Measurements from ENCODE around the gene TEAD1.

Gene TEAD1

DNA sequence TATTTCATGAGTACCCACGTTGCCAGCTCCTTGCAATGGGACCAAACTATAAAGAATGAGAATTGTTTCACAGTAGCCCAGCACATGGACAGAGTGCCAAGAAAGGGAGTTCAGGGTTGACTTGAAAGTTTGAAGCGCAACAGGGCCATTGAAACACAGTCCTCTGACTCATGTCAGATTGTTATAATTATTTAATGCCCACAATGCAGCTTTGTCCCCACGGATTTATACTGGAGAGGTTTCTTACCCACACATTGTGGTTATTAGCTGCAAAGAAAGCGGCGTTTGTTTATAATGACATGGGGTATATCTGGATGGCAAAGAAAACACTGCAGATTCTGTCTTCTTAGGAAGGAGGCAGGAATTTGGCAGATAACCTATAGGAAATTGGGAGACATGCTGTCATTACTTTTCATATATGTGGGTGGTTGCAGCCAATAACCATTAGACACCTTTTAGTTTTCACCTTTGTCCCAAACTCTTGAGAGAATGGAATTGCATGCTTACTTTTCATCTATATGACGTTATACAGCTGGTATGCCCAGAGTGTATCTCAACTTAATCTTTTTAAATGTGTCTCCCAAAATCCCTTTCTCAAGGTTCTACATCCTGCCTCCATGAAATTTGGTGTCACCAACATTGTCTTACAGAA lies 143.6 kb downstream of the TEAD1 start:
- no peak for DNase-seq

DNA sequence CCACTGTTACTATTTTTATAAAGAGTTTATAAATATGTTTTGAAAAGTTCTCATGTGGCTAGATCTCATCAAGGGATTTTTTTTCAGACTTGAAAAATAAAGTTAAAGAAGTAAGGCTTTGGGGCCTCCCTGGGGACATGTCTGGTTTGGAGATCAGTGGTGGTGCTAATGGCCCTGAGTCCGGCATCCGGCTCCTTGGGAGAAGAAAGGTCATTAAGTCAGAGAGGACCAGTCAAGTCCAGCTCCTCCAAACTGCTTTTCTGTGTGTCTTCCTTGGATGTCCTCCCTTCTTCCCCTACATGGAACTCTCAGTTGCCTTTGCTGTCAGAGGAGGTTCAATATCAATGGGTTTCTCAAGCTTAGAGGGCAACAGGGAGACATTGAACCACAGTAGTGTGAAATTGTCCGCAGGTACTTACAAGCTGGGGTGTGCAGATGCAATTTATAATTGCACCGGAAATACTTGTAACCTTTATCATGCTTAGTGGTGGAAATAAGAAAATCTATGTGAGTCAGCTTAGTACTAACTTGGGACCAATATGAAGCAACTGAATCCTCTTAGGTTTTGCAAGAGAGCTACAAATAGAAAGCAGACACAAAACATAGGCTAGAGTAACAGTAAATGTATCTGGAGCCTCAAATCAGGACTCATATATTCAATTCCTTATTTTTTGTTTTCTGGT lies 144.3 kb downstream of the TEAD1 start:
- no peak for DNase-seq

DNA sequence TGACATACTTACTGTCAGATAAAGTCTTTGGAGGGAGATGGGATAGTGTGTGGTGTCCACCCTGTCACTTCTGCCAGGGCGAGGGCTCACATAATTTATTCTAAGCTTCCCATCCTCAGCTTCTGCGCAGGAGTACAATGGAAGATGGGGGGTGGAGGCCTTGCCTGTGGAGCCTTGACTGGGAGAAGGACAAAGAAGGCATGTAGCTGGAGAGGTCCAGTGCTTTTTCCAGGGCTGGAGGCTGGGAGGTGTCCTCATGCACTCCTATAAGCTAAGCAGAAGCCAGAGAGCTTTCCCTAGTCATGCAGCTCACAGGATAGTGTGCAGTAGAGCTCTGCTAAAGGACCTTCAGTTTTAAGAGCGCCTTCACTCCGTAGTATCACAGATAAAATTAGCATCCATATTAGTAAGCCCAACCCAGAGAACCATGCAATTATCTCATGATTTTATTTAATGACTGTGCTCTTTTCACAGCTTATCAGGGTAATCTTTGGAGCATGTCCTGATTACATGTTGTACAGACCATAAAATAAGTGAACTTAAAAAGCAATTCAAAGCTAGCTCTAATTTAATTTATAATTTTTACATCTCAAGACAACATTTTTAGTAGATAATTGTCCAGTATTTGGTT lies 148.3 kb downstream of the TEAD1 start:
- DNase-seq = no peak

DNA sequence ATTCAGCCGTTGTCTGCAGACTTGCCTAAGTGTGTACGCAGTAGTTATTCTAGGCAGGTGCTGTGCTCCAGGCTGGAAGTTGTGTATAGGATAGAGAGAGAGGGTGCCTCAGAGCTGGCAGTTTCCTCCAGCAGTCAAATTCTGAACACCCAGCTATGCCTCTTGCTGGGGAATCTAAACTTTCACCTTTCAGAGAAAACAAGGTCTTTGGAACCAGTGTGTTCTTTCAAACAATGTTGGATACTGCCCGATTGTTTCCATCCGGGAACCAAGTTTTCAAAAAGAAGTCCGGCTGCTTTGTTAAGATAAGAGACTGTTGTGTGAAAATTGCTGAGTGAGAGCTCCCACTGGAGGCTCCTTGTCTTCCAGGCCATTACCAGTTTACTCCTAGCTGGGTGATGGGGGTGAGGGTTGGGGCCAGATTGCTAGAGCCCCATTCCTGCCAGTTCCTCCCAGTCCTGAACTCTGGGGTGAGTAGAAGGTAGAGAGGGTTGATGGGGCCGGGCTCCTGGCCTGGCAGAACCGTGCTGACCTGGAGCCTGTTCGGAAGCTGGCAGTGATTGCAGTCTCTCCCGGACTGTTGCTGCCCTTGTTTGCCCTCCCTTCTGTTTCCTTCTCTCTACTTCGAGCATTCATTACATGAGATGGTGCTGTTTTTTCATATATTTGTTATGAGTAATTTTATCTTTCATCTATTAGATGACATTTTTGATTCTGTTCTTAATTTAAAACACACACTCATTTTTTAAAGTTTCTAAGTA lies 150.2 kb downstream of the TEAD1 start:
- DNase-seq = no peak

DNA sequence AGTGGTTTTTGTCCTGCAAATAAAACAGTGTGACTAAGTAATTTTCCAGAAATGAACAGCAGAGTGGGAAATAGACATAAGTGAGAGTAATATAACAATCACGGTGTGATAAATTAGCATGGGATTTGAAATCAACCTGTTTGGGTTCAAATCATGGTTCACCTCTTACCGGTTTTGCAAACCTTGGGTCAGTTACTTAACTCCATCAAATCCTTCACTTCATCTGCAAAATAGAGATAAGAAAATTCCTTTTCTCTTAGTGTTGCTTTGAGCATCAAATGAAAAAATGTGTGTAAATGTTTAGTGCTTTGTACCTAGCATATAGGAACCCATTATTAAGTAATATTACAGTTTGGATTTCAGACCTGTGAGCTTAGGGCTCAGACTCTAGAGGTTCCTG lies 152.2 kb downstream of the TEAD1 start:
- DNase-seq = no peak

DNA sequence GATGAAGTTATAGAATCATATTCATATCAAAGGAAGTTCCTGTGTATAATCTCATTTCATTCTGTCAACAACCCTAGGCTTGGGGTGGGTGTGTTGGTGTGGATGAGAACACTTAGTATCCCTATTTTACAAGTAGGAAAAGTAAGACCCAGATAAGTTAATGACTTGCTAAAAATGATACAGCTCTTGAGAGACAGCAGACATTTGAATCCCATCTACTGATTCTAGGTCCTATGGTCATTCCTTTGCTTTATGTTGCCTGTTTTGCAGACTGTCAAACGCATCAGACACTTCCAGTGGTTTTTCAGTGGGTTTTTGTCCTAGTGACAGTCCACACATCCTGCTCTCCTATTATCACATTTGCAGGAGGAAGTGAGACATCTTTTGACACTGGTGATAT lies 153.1 kb downstream of the TEAD1 start:
- no peak for DNase-seq

DNA sequence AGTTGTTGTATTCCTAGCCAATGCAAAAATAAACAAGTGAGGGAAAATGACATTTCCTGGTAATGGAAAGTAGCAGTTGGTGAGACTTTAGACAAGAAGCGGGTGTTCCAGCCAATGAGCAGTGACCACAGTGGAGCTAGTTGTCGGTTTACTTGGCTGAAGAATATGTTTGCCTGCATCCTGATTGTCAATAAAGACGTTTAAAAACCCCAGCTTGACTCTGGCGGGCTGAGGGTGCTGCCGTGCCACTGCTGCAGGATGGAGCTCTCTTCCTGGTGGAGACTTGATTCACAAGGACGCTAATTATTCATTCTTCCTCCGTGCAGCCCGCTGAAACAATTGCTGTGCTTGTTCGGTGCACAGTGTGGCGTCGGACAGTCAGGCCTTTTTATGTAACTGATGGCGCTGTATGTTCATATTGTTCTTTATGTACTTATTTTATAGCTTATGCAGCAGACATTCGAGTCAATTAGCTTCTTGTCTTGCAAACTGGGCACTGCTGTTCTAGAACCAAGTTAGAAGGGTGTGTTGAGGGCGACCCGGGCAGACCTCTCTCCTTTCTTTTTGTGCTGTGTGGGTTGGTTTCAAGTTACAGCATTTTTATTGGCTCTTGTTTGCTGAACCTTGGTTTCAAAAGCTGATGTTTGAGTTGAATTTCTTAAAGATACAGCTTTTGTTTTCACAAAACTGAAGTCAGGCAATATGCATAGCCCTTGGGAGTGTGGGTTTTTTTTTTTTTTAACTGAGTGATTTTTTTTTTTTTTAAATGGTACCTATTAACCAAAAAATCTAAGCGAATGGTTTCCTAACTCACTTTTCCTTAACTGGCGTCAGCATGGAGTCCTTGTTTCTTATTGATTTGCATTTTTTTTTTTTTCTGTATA lies 153.9 kb downstream of the TEAD1 start:
- DNase-seq = no peak

DNA sequence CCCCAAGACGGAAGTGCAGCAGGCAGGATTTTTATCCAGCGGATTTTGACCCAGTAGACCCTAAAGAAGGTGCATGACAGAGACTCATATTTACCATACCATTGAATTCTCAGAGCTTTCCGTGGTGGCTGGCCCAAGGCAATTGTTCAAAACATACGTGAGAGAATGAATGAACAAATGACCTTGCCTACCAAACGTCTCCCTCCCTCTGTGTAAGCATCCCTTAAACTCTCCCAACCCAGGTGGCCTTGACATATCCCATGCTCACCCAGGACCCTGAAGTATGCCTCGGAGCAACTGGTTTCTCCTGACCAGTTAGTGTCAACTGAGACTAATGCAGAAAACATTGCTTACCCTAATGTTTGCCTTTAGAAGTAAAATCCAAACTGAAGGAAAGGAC lies 154.9 kb downstream of the TEAD1 start:
- no peak for DNase-seq

DNA sequence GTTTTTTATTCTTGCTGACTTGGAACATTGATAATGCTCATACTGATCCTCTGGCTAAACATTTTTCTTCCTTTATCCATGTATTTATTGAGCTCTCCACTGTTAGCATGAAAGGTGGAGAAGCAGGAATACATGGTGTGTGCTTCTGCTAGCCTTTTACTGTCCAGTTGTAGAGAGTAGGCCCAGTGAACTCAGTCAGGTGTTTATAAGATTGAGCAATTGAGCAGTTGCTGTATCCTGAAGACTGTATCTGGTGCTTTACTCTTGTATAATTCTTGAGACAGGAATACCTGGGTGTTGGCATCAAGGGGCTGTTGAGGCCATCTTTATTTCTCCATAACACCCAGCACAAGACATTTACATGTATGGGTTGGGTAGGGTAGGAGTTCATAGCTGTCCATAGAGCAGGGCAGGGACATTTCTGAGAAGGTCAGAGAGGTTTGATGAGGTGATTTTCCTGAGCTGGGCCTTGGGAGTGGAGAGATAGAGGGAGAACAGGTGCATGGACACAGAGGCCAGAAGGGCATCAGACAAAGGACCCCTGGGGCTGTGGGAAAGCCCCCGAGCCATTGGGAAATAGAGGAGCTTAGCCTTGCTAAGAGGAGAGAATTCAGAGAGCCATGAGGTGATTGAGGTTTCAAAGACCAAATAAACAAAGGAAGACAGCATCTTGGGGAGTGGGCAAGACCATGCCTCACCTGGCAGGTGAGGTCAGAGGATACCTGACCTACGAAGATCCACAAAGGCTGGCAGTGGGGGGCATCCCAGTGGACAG lies 155.5 kb downstream of the TEAD1 start:
- DNase-seq = no peak

DNA sequence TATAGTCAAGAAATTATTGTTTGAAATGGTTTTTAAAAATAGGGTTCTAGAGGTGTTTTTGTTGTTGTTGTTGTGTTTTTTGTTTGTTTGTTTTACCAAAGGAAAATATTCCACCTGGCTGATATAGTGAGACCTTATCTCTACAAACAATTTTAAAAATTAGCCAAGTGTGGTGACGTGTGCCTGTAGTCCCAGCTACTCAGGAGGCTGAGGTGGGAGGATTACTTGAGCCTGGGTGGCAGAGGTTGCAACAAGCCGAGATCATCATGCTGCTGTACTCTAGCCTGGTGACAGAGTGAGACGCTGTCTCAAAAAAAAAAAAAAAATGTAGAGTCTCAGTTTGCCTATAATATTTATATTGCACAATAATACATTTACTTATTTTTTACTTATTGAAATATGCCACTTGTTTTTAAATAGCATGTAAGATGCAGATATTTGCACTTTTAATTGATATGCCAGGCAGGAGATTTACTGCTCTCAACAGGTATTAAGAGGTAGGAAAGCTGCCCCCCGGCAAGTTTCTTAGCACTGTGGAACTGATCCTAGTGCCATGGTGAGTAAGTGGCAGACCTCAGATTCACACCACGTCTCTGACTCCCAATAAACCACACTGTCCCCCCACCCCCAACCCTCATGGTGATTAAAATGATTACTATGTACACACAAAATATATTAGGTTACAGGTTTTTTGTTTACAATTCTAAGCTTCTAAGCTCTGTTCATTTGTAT lies 157.4 kb downstream of the TEAD1 start:
- DNase-seq = no peak

DNA sequence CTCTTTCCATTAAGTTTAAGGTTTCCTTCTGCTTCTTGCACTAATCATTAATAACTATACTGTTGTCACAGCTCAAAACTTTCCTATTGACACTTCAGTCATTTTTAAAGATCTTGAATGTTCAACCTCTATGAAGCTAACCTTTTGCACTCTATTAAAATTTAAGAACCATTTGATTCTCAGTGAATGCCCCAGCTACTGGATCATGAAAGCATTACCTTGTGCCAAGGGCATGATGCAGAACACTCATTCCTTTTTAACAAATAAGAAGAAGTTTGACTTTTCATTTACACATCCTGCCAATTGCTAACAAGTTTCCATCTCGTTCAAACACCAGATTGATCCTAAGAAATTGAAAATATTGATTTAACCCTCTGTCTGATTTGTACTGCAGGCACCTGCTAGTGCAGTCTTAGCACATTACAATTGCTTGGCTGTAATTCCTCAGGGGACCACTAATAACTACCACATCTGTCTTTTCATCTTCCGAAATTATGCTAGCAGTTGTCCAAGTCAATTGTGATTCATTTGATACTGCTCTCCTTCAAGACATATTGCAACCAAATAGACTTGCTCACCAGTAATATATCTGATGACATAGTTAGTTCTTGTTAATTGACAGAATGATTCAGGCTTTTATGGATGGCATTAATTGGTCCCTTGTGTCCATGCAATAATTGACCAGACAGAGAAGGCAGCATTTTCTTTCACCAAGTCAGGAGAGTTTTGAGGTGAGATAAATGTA lies 158.4 kb downstream of the TEAD1 start:
- DNase-seq = no peak

DNA sequence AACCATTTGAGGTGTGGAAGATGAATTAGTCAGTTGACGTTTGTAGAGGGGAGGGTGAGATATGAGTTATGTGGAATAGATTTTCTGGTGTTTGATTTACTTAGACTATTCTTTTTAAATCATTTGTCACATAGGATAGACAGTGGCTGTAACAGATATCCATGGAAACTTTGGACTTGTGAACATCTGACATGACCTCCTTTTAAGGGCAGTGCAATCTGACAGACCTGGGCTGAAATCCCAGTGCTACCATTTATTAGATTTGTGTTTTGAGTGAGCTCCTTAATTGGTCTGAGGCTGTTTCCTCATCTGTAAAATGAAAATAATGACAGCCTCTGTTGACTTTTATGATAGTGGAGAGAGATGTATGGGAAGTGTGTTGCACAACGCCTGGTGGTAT lies 159.9 kb downstream of the TEAD1 start:
- no peak for DNase-seq

DNA sequence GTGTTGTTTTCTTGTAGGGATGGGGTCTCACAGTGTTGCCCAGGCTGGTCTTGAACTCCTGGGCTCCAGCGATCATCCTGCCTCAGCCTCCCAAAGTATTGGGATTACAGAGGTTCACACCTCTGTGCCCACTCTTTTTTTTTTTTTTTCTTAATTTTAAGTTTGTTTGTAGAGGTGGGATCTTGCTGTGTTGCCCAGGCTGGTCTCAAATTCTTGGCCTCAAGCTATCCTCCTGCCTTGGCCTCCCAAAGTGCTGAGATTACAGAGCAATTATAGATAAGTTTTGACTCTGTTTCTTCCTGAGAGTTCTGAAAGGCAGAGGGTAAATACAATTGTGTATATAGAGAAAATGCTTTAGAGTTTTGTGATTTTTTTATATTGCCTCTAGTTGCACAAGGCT lies 160.4 kb downstream of the TEAD1 start:
- no peak for DNase-seq

DNA sequence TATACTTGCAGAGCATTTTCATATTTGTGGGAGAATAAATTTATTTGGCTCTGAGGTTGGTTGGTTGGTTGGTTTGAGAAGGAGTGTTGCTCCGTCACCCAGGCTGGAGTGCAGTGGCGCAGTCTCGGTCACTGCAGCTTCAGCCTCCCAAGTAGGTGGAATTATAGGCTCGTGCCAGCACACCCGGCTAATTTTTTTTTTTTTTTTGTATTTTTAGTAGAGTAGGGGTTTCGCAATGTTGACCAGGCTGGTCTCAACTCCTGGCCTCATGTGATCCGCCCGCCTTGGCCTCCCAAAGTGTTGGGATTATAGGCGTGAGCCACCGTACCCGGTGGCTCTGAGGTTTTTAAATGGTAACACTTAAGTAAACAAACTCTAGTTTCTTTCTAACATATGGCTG lies 161.1 kb downstream of the TEAD1 start:
- DNase-seq = no peak

DNA sequence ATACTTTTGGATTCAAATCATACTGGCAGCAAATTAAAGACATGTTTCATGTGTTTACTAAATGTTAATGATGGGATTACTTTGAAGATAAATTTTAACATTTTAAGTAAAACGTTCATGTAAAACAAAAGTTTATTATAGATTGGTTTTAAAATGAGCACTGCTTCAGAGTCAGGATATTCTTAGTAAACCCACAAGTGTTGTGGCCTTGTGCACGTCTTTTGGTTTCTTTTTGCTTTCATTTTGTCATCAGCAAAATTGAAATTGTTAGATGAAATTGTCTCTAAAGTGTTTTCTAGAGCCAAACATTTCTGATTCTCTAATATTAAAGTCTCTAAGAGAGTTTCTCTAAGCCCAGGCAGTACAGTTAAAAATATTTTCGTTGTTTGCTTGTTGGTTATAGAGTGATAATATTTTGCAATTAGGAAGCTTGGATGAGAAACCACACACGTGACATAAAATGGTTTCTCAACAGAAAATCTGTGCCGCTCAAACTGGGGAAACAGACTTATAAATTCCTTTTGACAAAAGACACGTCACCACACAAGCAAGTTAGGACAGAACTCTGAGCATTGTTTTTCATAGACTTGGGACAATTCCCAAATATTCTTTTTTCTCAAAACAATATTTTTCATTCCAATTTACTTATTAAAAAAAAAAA lies 164.4 kb downstream of the TEAD1 start:
- DNase-seq = no peak

DNA sequence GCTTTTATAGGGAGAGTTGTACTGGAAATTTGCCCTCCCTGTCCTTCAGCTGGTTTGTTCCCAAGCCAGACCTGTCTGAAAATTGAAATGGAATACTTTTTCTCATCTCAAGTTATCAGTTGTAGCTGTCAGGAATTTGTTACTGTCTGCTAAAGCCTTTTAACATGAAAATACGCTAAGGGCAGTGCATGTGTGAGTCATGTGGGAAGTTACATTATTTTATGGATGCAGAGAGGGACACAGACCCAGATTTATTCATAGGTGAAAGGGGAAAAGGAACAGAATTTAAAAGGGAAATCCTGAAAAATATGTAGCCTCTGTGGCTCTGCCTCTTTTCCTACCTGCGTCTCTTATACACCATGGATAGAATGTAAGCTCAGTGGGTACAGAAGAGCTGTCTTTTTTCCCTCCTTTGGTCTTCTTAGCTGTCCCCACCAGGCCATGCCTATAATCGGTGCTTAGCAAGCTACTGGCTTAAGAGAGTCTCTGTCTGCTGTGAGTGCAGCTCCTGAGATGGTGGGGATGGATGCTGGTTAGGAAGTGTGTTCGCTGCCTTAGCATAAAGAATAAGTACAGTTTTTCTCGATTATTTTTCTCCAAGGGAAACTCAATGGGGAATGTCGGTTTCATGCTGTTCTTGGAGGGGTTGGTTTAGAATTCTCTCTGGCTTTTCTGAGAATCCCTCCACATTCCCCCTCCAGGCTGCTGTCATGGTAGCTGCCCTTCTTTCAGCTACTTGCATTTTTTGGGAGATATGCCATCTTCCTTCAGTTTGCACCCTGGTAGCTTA lies 166.8 kb downstream of the TEAD1 start:
- DNase-seq = no peak

DNA sequence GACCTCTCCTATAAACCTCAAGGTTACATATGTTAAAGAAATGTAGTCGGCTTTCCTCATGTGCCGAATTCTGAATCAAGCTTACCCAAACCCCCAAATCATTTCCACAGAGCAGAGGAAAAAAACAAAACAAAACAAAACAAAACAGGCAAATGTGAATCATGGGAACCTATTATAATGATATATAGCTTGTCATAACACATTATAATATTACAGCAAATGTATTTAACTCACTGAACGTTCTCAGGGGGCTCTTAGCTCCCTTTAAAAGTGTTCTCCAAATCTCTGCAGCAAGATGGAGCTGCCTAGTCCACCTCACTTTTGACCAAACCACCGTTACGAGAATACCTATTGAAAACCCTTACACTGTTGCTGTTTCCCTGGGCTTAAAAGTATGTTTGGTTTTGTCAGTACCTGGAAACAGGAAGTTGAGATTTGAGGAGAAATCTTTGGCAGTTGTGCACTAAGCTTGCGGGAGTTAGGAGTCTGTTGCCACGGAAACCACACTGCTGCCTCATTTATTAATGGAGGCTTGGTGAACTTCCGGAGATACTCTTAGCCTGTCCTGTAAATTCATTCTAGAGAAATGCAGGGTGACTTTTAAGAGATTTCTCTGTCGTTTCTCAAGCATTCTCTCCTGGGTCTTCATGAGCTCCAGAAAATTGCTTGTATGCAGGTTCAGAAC lies 167.9 kb downstream of the TEAD1 start:
- no peak for DNase-seq

DNA sequence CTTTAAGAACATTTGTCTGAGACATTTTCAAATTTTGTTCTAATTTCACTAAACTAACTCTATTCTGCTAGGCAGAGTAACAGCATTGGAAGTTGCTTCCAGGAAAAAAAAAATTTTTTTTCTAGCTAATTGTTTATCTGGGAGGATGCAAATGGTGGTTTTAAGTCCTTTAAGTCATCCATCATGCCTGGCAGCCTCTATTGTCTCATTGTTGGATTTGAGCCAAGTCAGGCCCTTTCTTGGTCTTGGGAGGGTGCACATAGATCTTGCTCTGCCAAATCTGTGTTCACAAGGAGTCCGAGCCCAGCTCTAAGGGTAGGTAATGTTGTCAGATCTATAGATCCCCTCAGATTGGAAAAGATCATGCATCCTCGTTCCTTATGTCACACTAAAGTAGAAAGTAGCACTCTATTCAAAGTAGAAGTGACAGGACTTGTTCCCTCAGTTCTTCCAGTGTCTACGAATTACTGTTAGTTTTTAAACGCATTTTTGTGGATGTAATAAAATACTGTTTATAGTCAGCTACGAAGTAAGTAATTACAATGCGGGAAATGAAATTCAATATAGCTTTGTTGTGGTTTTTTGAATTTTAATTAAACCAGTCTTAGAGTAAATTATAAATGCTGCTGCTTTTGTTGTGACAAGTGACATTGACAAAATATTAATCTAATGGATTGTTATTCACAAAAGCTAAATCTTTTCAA lies 168.9 kb downstream of the TEAD1 start:
- no peak for DNase-seq

All from SIG-M5 (cell line).